DOHH2 (cell line): Measurements from ENCODE around the gene ZNF451.
A peak's percentile ranks its signal among the peaks of the same experiment; 100 is the strongest.
"Not testable (repeated sequence)": the region's sequence is repeated elsewhere in the genome, so short reads cannot be mapped to it uniquely, and the experiment has no call there.

Experiments
- H3F3A ChIP-seq: fragments of 200-600 bp; sonication (generic), shearing (Covaris generic); 2 replicates; pipeline ENCODE4 v1.6.0; 2016; ENCODE audit warnings: antibody characterized with exemption, mild to moderate bottlenecking; ENCODE audit not compliant: control insufficient read depth, insufficient read depth
- H3K27ac ChIP-seq: fragments of 200-600 bp; sonication (generic); 2 replicates; pipeline ENCODE4 v1.5.1; 2014; ENCODE audit warnings: low read depth, mild to moderate bottlenecking, low read length, moderate library complexity
- H3K27me3 ChIP-seq: fragments of 200-600 bp; sonication (generic); 2 replicates; pipeline ENCODE4 v1.6.1; 2014; ENCODE audit warnings: mild to moderate bottlenecking, low read length, mixed read lengths; ENCODE audit not compliant: control insufficient read depth
- H3K36me3 ChIP-seq: fragments of 200-600 bp; sonication (generic); 2 replicates; pipeline ENCODE4 v1.6.1; 2014; ENCODE audit warnings: mild to moderate bottlenecking, low read length, moderate library complexity, mixed read lengths; ENCODE audit not compliant: control insufficient read depth
- H3K4me1 ChIP-seq: fragments of 200-600 bp; sonication (generic); 2 replicates; pipeline ENCODE4 v1.6.1; 2014; ENCODE audit warnings: mild to moderate bottlenecking, low read length, mixed read lengths; ENCODE audit not compliant: control insufficient read depth
- H3K4me2 ChIP-seq: fragments of 200-600 bp; sonication (generic); 2 replicates; pipeline ENCODE4 v1.6.0; 2014; ENCODE audit warnings: mild to moderate bottlenecking, low read length, moderate library complexity
- H3K4me3 ChIP-seq: fragments of 200-600 bp; sonication (generic); 2 replicates; pipeline ENCODE4 v1.5.1; 2014; ENCODE audit warnings: mild to moderate bottlenecking, low read length, mixed read lengths
- H3K79me2 ChIP-seq: fragments of 200-600 bp; sonication (generic); 2 replicates; pipeline ENCODE4 v1.6.1; 2014; ENCODE audit warnings: mild to moderate bottlenecking, low read length, mixed read lengths; ENCODE audit not compliant: control insufficient read depth
- H3K9me2 ChIP-seq: fragments of 200-600 bp; sonication (generic); replicated peaks from 2 replicates; pipeline ENCODE4 v1.6.1; 2014; ENCODE audit warnings: mild to moderate bottlenecking, low read length, mixed read lengths; ENCODE audit not compliant: control insufficient read depth
- H3K9me3 ChIP-seq: fragments of 200-600 bp; sonication (generic); 2 replicates; pipeline ENCODE4 v1.6.1; 2014; ENCODE audit warnings: antibody characterized with exemption, low read length, mixed read lengths; ENCODE audit not compliant: control insufficient read depth, insufficient read depth
- H4K20me1 ChIP-seq: fragments of 200-600 bp; sonication (generic); 2 replicates; pipeline ENCODE4 v1.6.0; 2014; ENCODE audit warnings: low read depth, mild to moderate bottlenecking, antibody characterized with exemption, low read length, moderate library complexity; ENCODE audit not compliant: control insufficient read depth, insufficient read depth
- EZH2phosphoT487 ChIP-seq: fragments of 200-600 bp; sonication (generic); IDR thresholded peaks from 2 replicates; pipeline ENCODE4 v1.6.1; 2017; ENCODE audit warnings: borderline replicate concordance, mild to moderate bottlenecking, antibody characterized with exemption, low read length, moderate library complexity, mixed read lengths
- TF ChIP-seq, protein P1 (sequence below): fragments of 200-600 bp; sonication (generic); IDR thresholded peaks from one replicate; pipeline ENCODE4 v1.5.1; 2014; ENCODE audit warnings: antibody characterized with exemption, mild to moderate bottlenecking, low read depth, low read length; ENCODE audit not compliant: poor library complexity, severe bottlenecking

Gene ZNF451, protein sequence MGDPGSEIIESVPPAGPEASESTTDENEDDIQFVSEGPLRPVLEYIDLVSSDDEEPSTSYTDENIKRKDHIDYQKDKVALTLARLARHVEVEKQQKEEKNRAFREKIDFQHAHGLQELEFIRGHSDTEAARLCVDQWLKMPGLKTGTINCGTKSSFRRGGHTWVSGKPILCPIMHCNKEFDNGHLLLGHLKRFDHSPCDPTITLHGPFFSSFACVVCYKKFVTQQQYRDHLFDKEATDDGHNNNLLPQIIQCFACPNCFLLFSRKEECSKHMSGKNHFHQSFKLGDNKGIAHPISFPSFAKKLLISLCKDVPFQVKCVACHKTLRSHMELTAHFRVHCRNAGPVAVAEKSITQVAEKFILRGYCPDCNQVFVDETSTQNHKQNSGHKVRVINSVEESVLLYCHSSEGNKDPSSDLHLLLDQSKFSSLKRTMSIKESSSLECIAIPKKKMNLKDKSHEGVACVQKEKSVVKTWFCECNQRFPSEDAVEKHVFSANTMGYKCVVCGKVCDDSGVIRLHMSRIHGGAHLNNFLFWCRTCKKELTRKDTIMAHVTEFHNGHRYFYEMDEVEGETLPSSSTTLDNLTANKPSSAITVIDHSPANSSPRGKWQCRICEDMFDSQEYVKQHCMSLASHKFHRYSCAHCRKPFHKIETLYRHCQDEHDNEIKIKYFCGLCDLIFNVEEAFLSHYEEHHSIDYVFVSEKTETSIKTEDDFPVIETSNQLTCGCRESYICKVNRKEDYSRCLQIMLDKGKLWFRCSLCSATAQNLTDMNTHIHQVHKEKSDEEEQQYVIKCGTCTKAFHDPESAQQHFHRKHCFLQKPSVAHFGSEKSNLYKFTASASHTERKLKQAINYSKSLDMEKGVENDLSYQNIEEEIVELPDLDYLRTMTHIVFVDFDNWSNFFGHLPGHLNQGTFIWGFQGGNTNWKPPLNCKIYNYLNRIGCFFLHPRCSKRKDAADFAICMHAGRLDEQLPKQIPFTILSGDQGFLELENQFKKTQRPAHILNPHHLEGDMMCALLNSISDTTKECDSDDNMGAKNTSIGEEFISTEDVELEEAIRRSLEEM

DNA sequence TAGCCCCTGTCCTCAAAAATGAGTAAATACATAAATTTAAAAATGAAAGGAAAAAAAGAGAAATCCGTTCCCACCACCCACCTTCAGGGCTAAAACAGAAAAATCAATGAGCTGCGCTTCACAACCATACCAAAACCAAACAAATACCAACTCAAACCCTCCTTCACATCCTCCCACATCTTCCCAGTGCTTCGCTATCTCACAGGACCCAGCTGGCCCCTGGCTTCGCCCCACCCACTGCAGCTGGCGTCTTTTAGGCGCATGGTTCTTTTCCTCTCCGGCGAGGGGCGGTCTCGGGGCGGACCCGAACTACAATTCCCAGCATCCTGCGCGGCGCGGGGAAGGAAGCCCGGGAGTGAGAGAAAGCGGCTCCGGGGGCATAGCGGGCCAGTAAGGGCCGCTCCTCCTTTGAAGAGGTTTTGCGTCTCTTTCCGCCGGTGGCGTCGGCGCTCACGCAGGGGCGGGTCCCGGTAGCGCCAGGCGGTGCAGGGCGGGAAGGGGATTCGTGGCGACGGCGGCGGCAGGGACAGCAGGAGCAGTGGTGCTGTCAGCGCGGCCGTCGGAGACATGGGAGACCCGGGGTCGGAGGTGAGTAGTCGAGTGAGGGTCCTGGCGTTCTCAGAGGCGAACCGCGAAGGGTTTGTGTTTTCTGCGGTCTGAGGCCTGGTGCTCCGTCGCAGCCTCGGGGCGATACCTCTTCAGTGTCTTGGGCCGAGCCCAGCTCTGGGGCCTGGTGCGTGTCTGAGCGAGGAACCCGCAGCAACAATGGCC lies at the start of gene ZNF451:
Gene ZNF451 (plus strand): TSS at position 502 of the 771 bp plus-strand sequence. CDS start 66 bp downstream, at position 568.
- Histone ChIP-seq H3K4me1 (peaks cover 25% of the 10 kb centered on the region), H3K9me2 (no peaks in the 10 kb centered on the region), H3K79me2 (peaks cover 36% of the 10 kb centered on the region), H3K9me3 (no peaks in the 10 kb centered on the region), H3K4me3 (peak within 1 kb of the TSS; percentile 64), H3K4me2 (peak within 1 kb of the TSS; percentile 68), H3K36me3 (peaks cover 27% of the 10 kb centered on the region), H3K27me3 (no peaks in the 10 kb centered on the region), H3K27ac (no peak within 1 kb of the TSS), H4K20me1 (peaks cover 16% of the 10 kb centered on the region; the same call in 1 of the 2 replicates), H3F3A (no peaks in the 10 kb centered on the region)
- TF ChIP-seq, protein P1, sequence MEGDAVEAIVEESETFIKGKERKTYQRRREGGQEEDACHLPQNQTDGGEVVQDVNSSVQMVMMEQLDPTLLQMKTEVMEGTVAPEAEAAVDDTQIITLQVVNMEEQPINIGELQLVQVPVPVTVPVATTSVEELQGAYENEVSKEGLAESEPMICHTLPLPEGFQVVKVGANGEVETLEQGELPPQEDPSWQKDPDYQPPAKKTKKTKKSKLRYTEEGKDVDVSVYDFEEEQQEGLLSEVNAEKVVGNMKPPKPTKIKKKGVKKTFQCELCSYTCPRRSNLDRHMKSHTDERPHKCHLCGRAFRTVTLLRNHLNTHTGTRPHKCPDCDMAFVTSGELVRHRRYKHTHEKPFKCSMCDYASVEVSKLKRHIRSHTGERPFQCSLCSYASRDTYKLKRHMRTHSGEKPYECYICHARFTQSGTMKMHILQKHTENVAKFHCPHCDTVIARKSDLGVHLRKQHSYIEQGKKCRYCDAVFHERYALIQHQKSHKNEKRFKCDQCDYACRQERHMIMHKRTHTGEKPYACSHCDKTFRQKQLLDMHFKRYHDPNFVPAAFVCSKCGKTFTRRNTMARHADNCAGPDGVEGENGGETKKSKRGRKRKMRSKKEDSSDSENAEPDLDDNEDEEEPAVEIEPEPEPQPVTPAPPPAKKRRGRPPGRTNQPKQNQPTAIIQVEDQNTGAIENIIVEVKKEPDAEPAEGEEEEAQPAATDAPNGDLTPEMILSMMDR, result no peak
- TF ChIP-seq EZH2phosphoT487, result no peak

DNA sequence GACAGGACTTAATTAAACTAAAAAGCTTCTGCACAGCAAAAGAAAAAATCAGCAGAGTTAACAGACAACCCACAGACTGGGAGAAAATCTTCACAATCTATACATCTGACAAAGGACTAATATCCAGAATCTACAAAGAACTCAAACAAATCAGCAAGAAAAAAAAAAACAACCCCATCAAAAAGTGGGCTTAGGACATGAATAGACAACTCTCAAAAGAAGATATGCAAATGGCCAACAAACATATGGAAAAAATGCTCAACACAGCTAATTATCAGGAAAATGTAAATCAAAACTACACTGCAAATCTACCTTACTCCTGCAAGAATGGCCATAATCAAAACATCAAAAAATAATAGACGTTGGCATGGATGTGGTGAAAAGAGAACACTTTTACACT lies 45.9 kb upstream of the ZNF451 start:
- H3K36me3 ChIP-seq, result peaks cover 11% of the 10 kb centered on the region
- H3K27me3 ChIP-seq, H4K20me1 ChIP-seq, H3K4me2 ChIP-seq, H3K9me2 ChIP-seq, H3K27ac ChIP-seq, H3K9me3 ChIP-seq, H3F3A ChIP-seq, H3K4me3 ChIP-seq: not testable (repeated sequence)
- H3K4me1 ChIP-seq, result peaks cover 20% of the 10 kb centered on the region
- H3K79me2 ChIP-seq, result peaks cover 13% of the 10 kb centered on the region

DNA sequence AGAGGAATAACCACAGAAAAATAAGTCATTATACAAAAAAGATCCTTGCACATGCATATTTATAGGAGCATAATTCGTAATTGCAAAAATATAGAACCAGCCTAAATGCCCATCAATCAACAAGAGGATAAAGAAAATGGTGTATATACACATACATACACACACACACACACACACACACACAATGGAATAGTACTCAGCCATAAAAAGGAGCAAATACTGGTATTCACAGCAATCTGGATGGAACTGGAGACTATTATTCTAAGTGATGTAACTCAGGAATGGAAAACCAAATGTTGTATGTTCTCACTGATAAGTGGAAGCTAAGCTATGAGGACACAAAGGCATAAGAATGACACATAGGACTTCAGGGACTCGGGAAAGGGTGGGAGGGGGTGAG lies 45.4 kb upstream of the ZNF451 start:
- no peak overlapping the region for H3K4me3 ChIP-seq
- H4K20me1 ChIP-seq, result peaks cover 10% of the 10 kb centered on the region; the same call in 1 of the 2 replicates
- H3K4me1 ChIP-seq, result peaks cover 25% of the 10 kb centered on the region
- no peak overlapping the region for H3K4me2 ChIP-seq
- no peaks in the 10 kb centered on the region for H3K27me3 ChIP-seq
- H3F3A ChIP-seq, result no peaks in the 10 kb centered on the region; the same call in 1 of the 2 replicates
- H3K79me2 ChIP-seq, result peaks cover 18% of the 10 kb centered on the region
- no peak overlapping the region for H3K27ac ChIP-seq
- TF ChIP-seq, protein P1, result no peak
- no peak for TF ChIP-seq EZH2phosphoT487
- H3K36me3 ChIP-seq, result peaks cover 16% of the 10 kb centered on the region
- H3K9me3 ChIP-seq, result 0 out of 2 replicates have a peak, but pooled peaks cover 3% of the 10 kb centered on the region
- H3K9me2 ChIP-seq, result no peaks in the 10 kb centered on the region

DNA sequence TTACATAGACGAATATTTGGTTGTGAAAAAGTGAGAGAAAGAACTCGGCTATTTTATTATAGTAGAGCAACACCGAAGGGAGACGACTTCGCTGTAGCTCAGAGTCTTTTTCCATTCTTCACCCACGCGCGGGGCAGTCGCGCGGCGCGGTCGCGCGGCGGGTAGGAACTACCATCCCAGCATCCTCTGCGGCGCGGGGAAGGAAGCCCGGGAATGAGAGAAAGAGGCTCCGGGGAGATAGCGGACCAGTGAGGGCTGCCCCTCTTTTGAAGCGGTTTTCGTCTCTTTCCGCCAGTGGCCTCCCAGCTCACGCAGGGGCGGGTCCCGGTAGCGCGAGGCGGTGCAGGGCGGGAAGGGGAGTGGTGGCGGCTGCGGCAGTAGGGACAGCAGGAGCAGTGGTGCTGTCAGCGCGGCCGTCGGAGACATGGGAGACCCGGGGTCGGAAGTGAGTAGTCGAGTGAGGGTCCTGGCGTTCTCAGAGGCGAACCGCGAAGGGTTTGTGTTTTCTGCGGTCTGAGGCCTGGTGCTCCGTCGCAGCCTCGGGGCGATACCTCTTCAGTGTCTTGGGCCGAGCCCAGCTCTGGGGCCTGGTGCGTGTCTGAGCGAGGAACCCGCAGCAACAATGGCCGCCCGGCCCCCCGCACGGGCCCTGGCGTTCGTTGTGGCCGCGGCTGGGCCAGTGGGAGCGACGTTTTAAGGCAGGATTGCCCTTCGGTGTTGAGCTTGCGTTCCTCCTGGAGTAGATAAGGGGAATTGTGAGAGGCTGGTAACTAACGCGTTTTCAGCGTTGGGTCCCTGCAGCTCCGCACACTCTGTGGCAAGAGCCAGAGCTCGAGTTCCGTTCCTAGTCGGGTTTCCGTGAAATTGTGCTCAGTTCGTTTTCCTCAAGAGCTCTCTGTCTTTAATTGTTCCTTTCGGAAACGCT lies 43.4 kb upstream of the ZNF451 start, which contains the start of gene KIAA1586:
Gene KIAA1586 (plus strand): TSS at position 362 of the 925 bp plus-strand sequence. CDS start 63 bp downstream, at position 425.
- H3K9me2 ChIP-seq, H3K27me3 ChIP-seq, H3F3A ChIP-seq, H3K9me3 ChIP-seq: not testable (repeated sequence)
- Histone ChIP-seq H3K4me1 (peaks cover 27% of the 10 kb centered on the region), H3K36me3 (peaks cover 35% of the 10 kb centered on the region), H3K79me2 (peaks cover 36% of the 10 kb centered on the region), H3K4me2 (peak within 1 kb of the TSS; percentile 72), H3K4me3 (peak within 1 kb of the TSS; percentile 77), H4K20me1 (peaks cover 15% of the 10 kb centered on the region; the same call in 1 of the 2 replicates), H3K27ac (peak within 1 kb of the TSS; percentile 30)

DNA sequence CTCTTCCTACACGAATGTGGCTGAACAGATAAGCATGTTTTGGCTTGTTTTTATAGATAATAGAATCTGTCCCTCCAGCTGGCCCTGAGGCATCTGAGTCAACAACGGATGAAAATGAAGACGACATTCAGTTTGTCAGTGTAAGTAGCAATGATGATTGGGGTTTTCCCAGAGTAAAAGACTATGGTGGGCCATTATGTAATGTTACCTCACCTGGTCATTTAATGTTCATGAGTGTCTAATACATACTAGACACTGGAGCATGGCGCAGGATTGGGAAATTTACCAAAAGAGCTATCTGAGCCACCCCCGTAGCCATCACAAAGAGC lies 42.8 kb upstream of the ZNF451 start:
- not testable (repeated sequence) for H3K4me2 ChIP-seq

More for the DNA sequence above, 42.8 kb upstream of the ZNF451 start:
- not testable (repeated sequence) for H3K9me3 ChIP-seq, H3F3A ChIP-seq, H3K27ac ChIP-seq, H3K27me3 ChIP-seq, H3K9me2 ChIP-seq, H3K4me3 ChIP-seq
- Histone ChIP-seq H3K4me1 (peaks cover 27% of the 10 kb centered on the region), H3K79me2 (peaks cover 39% of the 10 kb centered on the region), H4K20me1 (peaks cover 15% of the 10 kb centered on the region; the same call in 1 of the 2 replicates), H3K36me3 (peaks cover 40% of the 10 kb centered on the region)
